Neutrophil (primary cell): ENCODE results near the gene INAVA.
"Not testable (repeated sequence)": the region's sequence is repeated elsewhere in the genome, so short reads cannot be mapped to it uniquely, and the experiment has no call there.

Experiments
- H3K27ac ChIP-seq: fragments of 200-600 bp; sonication (generic); 2 replicates; pipeline ENCODE4 v1.5.1; 2016; ENCODE audit warnings: mild to moderate bottlenecking, moderate library complexity
- H3K27me3 ChIP-seq: fragments of 200-600 bp; sonication (generic); 2 replicates; pipeline ENCODE4 v1.6.0; 2016; ENCODE audit warnings: mild to moderate bottlenecking
- H3K36me3 ChIP-seq: fragments of 200-600 bp; sonication (generic); 2 replicates; pipeline ENCODE4 v1.5.1; 2017
- H3K4me1 ChIP-seq, 2 experiments: fragments of 200-600 bp in 1 of 2; sonication (generic) in 1 of 2; 1 replicate in 1 of 2; 2 replicates in 1 of 2; pipeline versions ENCODE4 v1.5.1 to v1.6.1; 2013 to 2016; ENCODE audit warnings: low read depth in 1 of 2, low read length in 1 of 2, mild to moderate bottlenecking in 1 of 2, moderate library complexity in 1 of 2; ENCODE audit not compliant: control insufficient read depth in 1 of 2, insufficient read depth in 1 of 2
- H3K4me3 ChIP-seq, 2 experiments: fragments of 200-600 bp in 1 of 2; sonication (generic) in 1 of 2; 1 replicate in 1 of 2; 2 replicates in 1 of 2; pipeline ENCODE4 v1.5.1; 2013 to 2016; ENCODE audit warnings: low read depth in 1 of 2, low read length in 1 of 2, mild to moderate bottlenecking in 1 of 2, moderate library complexity in 1 of 2
- H3K9me3 ChIP-seq: fragments of 200-600 bp; sonication (generic); 2 replicates; pipeline ENCODE4 v1.5.1; 2016
- TF ChIP-seq, protein P1 (sequence below): fragments of 200-600 bp; sonication (generic); IDR thresholded peaks from 2 replicates; pipeline ENCODE4 v1.5.1; 2016; ENCODE audit warnings: antibody characterized with exemption

INAVA gene

DNA sequence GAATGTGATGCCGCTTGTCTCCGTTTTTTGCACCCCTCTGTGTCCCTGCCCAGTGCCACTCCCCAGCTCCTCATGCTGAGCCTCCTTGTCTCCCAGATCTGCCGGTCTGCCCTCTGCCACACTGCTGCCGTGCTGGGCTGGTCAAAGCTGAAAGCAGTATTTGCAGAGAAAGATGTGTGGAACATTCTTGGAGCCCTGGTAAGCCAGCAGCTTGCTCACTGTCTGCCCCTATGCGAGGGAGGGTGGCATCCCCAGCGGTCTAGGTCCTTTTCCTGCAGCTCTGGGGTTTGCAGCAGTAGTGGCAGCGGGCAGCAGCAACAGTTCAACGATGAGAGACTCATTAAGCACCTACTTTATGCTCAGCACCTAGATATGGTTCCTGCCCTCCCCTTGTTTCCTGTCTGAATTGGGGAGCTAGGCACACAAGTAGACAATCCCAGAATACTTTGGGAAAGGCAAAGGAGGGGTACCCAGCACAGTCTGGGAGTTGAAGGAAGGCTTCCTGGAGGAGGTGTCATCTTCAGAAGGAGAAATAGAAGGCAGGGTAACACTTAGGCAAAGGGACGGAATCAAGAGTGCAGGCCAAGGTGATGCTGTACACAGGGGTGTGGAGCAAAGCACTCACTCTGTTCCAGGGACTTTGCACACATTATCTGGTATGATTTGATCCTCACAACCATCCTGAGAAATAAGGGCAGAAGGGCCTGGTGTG is 65.7 kb downstream of the INAVA start:
- TF ChIP-seq, protein P1, sequence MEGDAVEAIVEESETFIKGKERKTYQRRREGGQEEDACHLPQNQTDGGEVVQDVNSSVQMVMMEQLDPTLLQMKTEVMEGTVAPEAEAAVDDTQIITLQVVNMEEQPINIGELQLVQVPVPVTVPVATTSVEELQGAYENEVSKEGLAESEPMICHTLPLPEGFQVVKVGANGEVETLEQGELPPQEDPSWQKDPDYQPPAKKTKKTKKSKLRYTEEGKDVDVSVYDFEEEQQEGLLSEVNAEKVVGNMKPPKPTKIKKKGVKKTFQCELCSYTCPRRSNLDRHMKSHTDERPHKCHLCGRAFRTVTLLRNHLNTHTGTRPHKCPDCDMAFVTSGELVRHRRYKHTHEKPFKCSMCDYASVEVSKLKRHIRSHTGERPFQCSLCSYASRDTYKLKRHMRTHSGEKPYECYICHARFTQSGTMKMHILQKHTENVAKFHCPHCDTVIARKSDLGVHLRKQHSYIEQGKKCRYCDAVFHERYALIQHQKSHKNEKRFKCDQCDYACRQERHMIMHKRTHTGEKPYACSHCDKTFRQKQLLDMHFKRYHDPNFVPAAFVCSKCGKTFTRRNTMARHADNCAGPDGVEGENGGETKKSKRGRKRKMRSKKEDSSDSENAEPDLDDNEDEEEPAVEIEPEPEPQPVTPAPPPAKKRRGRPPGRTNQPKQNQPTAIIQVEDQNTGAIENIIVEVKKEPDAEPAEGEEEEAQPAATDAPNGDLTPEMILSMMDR = no peak

DNA sequence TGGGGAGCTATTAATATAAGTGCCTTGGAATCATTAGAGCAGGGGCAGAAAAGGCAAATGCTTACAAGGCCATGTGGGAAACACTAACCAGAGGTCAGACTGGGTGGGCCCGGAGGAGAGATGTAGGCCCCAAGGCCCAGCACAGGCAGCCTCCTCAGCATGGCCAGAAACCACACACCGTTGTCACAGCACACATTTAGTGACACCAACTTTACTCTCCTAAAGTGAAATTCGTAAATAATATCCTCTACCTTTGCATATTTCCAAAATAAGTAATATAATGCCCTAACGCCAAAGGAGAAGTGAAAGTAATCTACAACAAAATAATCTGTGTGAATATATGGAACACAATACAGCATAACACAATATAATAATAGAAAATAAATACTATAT is 66.2 kb downstream of the INAVA start:
- Histone ChIP-seq H3K4me1 (no peaks in the 10 kb centered on the region), H3K4me3 (no peak overlapping the region), H3K9me3 (no peaks in the 10 kb centered on the region), H3K36me3 (peaks cover 13% of the 10 kb centered on the region), H3K27me3 (no peaks in the 10 kb centered on the region), H3K27ac (no peak overlapping the region)
- TF ChIP-seq, protein P1 = no peak

More for the DNA sequence above, 65.7 kb downstream of the INAVA start:
- Histone ChIP-seq H3K36me3 (peaks cover 7% of the 10 kb centered on the region), H3K27ac (no peak overlapping the region), H3K4me3 (no peak overlapping the region), H3K4me1 (no peaks in the 10 kb centered on the region), H3K27me3 (no peaks in the 10 kb centered on the region), H3K9me3 (no peaks in the 10 kb centered on the region)

DNA sequence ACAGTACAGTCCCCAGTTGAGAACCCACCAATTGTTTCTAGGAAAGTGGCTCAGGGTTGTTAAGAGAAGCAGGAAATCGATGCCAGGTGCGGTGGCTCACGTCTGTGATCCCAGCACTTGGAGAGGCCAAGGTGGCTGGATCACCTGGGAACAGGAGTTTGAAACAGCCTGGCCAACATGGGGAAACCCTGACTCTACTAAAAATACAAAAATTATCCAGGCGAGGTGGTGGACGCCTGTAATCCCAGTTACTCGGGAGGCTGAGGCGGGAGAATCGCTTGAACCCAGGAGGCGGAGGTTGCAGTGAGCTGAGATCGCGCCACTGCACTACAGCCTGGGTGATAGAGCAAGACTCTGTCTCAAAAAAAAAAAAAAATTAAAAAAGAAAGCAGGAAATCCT is 67.5 kb downstream of the INAVA start:
- H3K27me3 ChIP-seq, H3K4me1 ChIP-seq, H3K9me3 ChIP-seq, H3K27ac ChIP-seq, H3K4me3 ChIP-seq: not testable (repeated sequence)
- H3K36me3 ChIP-seq = peaks cover 25% of the 10 kb centered on the region

DNA sequence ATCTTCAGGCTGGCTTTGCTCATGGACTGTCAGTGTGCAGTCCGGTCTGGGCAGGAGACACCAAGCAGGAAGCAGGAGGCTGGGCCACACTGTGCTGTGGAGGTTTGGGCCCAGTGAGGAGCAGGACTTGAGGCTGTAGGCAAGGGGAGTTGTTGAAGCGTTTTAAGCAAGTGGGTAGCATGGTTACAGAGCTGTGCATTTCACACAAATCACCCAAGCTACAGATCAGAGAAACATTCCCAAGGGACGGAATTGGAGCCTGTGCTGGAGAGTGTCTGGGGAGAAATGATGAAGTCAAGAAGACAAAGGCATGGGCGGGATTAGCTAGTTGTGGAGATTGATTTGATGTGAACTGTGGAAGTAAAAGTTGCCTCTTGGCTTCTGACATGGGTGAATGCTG is 67.9 kb downstream of the INAVA start:
- no peaks in the 10 kb centered on the region for H3K9me3 ChIP-seq
- H3K4me1 ChIP-seq = no peaks in the 10 kb centered on the region
- H3K4me3 ChIP-seq = no peak overlapping the region
- TF ChIP-seq, protein P1 = no peak
- peaks cover 29% of the 10 kb centered on the region for H3K36me3 ChIP-seq
- no peak overlapping the region for H3K27ac ChIP-seq
- no peaks in the 10 kb centered on the region for H3K27me3 ChIP-seq

DNA sequence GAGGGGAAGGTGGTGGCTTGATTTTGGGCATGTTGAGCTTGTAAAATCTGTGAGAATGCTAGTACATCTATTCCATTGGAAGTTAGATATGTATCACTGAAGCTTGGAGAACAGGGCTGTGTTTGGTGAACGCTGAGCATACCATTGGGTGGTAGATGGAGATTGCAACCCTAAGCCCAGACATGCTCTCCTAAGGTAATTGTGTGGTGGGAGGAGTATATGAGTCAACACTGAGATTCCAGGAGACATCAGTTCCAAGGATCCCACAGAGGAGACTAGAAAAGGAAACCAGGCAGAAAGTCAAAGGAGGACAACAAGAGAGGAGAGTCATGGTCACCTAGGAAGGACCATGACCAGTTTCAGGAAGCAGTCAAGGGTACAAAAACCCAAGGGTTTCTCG is 68.4 kb downstream of the INAVA start:
- H3K9me3 ChIP-seq = no peaks in the 10 kb centered on the region
- TF ChIP-seq, protein P1 = no peak
- no peak overlapping the region for H3K4me3 ChIP-seq
- no peaks in the 10 kb centered on the region for H3K4me1 ChIP-seq
- H3K27ac ChIP-seq = no peak overlapping the region
- peaks cover 34% of the 10 kb centered on the region for H3K36me3 ChIP-seq
- no peaks in the 10 kb centered on the region for H3K27me3 ChIP-seq

DNA sequence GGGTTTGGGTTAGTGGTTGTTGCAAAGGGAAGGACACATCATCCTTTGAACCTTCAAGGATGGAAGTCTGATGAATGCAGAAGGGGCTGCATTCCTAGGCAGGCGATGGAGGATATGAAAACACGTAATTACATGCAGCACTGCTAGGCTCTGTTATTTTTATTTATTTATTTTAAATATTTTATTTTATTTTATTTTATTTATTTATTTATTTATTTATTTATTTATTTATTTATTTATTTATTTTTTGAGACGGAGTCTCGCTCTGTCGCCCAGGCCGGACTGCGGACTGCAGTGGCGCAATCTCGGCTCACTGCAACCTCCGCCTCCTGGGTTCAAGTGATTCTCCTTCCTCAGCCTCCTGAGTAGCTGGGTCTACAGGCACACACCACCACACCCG is 69.2 kb downstream of the INAVA start:
- peaks cover 42% of the 10 kb centered on the region for H3K36me3 ChIP-seq
- H3K9me3 ChIP-seq, H3K27me3 ChIP-seq, H3K27ac ChIP-seq, H3K4me1 ChIP-seq, H3K4me3 ChIP-seq: not testable (repeated sequence)
